ENCODE measurements around the gene PLA2G4E.

PLA2G4E gene

DNA sequence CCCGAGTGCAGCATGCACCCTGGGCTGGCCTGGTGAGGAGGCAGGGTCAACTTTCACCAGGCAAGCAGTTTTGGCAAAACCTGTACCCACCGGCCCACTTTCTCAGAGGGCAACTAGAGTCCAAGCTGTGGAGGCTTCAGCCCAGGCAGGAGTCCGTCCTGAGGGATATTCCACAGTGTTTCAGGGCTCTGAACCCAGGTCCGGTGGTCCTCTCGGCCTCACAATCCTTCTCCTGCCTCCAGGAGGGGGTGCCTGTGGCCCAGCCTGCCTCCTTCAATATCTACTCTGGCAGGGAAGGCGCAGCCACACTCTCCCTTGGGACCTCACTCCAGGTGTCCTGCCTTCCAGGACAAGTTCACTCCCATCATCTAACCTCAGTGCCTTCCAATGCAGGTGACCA, 3.9 kb downstream of the PLA2G4E start:
- DNase-seq, result no peak

DNA sequence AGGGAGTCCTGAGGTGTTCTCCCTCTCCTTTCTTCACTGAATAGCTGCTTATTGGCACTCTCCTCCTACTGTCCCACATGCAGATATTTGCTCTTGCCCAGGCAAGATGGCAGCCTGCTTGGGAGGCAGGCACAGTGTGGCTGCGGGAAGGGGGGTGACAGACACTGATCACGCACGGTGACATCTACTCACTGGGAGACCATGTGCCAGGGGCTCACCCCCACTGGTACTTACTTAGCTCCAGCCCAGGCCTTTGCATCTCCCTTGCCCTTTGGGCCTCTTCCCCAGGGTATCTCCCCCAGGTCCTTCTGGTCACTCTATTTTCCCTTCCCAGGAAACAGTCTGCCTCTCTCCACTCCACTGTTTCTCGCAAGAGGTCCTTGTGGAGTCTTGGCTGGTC, 6.4 kb downstream of the PLA2G4E start:
- DNase-seq, result no peak

DNA sequence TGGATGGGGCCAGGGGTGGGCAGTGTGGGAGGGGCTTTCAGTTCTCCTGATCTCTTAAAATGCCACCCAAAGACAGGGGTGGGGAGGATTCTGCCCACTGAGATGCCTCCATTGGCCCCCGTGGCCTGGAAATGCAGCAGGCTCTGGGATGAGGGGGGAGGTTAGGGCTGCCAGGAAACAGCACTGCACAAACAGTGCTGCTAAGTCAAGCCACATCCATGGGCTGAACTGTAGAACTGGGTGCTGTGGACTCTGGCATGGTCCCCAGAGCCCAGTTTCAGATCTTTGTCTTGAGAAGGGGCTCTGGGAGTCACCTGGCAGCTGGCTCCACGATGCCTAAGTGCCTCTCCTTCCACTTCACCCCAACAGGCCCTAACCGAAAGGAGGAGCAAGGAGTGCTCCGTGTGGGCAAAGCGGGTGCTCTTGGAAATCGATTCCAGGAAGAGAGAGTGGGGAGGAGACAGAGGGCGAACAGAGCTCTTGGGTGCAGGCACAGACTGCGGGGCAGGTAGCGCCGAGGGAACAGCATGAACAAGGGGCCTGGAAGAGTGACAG, 7.8 kb downstream of the PLA2G4E start:
- no peak for DNase-seq

DNA sequence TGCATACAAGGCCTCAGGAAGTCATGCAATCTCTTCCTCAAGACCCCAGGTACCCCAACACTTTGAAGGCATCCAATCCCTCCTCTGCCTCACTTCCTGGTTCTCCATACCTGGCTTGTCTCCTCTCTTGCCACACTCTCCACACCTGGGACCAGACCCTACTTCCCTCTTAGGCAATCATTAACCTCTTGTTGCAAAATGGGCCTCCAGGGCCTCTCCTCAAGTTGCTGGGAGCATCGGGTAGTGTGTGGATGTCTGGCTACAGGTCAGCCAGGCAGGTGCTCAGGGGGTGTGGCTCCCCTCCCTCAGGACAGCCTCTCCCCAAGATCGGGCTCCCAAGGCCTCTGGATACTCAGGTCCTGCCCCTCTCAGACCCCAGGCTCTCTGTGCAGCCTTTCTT, 8.6 kb downstream of the PLA2G4E start:
- DNase-seq, result no peak

DNA sequence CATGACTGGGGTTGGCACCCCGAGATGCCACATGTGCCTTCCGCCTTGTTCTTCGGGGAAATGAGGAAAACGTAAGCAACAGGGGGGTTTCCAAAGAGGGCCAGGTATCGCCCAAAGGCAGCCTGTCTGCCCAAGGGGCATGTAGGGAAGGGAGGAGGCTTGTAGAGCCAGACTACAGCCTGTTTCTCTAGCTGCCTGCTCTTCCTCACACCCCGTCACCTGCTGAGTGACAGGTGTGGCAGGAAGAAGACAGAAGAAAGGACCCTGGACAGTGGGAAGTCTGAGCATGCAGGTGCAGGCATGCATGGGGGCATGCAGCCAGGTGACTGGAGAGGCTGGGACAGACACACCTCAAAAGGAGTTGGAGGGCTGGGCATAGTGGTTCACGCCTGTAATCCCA, 9.8 kb downstream of the PLA2G4E start:
- DNase-seq, result no peak

DNA sequence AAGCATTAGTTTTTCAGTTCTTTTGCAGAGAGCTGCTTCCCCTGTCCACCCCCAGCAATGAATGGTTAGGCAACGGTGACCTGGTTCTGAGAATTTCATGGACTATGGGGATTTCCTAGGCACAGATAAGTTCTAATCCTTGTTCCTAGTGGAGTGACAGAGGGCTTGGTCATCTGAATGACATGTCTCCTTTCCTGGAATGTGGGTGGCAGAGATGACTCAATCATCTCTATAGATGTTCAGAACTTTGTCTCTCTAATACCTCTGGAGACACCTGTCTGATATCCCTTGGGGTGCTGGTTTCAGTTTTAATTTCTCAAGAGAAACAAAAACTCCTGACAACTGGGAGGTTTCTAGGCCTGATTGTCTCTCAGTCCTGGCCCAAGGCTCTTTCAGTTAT, 10.4 kb downstream of the PLA2G4E start:
- DNase-seq, result no peak

DNA sequence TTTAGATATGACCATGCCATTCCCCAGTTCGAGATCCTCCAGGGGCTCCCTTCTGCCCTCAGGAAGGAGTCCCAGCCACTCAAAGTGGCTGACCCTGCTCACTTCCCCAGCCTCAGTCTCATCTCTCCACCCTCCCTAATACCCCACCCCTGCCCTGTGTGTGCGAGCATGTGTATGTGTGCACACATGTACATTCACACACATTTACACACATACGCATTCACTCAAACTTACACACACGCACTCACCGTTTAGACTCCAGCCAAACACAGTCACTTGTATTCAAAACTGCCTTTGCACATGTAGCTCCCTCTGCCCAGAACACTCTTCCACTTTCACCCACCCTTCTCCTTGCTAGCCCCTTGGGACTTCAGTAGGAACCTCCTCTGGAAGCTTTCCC, 11.4 kb downstream of the PLA2G4E start:
- DNase-seq, result no peak

DNA sequence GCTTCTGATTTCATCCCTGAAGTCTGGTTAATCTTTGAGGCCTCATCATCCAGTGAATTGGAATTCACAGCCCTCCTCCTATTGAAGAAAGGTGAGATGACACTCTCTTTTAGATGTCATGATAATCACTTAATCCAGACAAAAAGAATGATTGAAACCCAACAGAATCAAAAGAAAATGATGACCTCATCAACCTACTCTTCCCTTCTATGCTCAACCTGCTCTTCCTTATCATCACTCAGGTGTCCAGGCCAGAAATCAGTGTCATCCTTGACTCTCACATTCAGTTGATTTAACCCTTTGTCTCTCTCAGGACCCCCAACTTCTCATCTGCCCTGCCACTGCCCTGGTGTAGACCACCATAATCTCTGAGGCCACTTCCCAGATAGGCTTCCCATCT, 11.8 kb downstream of the PLA2G4E start:
- DNase-seq, result no peak

DNA sequence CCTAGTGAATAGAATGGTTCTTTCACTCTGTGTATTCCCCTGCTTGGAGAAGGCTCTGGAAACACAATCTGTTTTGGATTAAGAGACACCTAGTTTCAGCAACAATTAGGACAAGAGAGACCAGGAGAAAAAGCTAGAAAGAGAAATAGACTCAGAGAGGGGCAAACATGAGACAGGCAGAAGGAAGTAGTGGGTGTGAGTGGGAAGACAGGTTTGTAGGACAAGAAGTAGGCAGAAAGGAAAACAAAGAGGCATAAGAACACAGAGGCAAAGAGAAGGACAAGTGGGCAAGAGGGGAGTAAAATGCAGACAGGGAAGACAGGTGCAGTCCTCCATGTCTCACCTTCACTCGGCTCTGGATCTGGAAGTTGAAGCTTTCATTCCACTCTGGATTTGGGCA, 13.5 kb downstream of the PLA2G4E start:
- DNase-seq, result no peak

DNA sequence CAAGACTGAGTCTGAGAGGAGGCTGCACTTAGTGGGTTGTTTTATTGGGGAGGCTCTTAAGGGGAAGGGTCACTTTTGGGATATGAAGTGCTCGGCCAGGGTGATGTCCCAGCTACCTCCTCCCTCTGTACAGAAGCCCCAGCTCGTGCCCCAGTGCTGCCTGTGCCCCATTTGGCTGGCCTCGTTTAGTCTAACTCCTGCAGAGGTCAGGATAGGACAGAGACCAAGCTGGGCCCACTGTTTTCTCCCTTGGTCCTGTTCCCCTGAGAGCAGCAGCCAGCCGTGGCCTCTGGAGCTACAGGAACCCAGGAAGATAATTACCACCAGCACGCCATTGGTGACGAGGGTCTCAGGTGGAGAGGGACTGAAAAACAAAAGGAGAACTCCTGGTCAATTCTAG, 18.5 kb downstream of the PLA2G4E start:
- no peak for DNase-seq

DNA sequence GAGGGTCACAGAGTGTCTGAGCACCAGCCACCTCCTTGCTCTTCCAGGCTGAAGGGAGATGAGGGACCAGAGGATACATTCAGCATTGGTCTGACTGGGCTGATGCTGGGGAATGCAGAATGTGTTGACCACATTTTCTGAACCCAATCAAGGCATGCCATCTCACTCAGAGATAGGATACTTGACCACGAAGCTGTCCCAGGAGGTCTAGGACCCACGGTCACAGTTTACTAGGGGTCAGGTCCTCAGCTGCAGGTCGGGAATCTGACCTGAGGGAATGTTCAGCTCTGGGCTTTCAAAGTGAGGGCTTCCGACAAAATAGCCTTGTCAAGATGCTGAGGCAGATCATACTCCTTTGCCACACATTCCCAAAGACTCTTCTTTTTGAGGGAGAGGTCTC, 19.6 kb downstream of the PLA2G4E start:
- no peak for DNase-seq

DNA sequence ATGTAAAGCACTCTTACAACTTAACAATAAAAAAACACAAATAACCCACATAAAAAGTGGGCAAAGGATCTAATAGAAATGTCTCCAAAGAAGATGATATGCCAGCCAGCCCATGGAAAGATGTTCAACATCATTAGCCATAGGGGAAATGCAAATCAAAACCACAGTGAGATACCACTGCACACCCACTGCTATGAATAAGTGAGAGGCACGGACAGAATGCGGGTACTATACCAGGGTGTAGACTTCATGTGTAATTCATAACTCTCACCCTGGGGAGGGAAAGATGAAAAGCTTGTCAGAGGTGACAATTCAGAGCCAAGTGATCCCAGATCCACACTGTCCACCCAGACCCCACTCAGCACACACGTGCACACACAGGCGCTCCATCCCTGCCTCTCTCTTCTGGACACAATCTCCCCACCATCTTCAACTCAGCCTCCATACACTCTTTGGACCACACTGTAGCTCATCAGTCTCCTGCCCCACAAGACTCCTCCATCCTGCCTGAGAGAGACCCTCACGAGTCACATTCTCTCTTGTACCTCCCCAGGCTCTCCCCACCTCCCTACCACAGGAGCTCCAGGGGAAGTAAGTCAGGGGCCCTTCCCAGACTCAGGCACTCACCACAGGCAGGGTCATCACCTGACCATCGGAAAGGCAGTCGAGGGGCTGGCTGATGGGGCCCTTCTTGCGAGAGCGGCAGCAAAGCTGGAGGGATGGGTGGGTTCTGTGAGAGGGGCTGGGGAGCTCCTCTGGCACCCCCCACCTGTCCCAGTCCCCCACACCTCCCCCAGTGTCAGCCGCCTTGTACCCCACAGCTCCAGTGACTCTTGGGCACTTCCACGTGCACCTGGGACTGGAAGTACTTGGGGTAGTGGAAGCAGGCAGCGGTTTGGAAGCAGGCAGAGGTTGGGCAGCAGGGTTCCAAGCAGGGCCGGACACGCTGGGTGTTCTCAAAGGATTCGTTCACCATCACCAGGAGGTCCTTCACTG, 21.3 kb downstream of the PLA2G4E start:
- DNase-seq, result no peak

DNA sequence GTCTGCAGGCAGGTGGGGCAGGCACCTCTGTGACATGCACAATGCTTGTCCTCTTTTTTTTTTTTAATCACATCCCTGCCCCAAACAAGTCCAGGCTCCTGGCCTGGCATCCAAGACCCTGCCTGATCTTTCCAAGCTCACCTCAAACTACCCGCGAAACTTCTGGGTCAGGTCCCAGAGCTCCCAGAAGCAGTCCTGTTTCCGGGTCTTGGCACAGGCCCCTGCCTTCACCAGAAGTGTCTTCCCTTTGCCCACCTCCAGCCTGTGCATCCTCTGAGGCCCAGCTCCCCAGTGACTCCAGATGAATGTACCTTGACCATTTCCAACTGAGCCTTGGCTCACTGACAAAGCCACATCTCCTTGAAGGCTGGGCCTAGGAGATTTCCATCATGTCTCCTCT, 23.0 kb downstream of the PLA2G4E start:
- DNase-seq, result no peak

DNA sequence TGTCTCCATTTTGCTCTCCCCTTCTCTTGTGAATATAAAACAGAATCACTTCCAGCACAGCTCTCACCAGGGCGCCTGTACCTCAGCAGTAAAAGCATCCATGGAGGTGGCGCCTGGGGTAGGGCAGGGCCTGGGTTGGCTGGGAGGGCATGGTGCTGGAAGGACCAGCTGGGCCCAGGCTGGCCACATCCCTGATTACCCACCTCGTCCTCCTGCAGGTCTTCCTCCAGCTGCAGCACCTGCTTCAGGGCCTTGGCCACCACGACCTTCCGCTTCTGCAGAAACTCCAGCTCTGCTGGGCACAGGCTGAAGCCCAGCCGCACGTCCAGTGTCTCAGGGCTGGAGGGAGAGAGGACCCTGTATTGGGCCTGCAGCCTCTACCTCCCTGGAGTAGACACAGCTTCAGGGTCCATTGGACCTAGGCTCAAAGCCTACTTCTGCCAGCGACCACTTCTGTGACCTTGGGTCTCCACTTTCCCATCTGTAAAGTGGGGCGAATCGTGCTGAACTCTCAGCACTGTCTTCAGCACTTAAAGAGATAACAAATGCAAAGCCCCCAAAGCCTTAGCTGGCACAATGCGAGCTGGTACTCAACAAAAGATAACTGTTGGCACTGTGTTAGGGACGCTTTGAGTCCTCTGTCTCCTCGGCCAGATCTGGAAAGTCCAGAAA, 23.8 kb downstream of the PLA2G4E start:
- no peak for DNase-seq

DNA sequence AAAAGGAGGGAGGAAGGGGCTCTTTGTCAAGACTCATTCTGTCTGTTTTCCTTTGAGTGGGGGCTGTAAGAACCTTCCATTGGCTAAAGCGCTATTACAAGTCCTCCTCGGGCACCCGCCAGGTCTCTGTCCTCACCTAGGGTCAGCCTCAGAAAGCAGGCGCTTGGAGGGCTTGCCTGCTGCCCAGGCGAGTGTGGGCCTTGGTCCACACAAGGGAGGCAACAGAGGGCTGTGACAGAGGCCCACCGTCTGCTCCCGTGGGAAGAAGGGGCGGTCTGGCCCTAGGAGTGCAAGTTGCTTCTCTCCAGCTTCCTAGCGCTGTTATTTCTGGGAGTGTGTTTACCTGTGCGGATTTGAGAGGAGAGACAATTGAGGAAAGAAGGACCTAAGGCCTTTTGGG, 24.5 kb downstream of the PLA2G4E start:
- no peak for DNase-seq

DNA sequence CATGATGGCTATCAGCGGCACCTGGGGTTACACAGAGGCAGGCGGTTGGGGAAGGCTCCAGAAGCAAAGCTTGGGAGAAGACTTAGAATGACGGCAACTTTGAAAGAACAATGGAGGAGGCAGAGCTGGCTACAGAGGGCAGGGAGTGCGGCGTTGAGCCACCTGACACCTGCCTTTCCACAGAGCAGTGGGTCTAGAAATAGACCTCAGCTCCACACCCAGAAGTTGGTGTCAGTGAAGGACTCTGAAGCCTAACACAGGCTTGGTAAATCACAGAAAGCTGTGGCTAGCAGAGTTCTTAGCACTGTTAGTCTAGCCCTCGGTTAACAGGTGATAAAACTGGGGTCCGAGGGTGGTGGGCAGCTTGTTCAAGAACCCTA, 25.4 kb downstream of the PLA2G4E start:
- no peak for DNase-seq

DNA sequence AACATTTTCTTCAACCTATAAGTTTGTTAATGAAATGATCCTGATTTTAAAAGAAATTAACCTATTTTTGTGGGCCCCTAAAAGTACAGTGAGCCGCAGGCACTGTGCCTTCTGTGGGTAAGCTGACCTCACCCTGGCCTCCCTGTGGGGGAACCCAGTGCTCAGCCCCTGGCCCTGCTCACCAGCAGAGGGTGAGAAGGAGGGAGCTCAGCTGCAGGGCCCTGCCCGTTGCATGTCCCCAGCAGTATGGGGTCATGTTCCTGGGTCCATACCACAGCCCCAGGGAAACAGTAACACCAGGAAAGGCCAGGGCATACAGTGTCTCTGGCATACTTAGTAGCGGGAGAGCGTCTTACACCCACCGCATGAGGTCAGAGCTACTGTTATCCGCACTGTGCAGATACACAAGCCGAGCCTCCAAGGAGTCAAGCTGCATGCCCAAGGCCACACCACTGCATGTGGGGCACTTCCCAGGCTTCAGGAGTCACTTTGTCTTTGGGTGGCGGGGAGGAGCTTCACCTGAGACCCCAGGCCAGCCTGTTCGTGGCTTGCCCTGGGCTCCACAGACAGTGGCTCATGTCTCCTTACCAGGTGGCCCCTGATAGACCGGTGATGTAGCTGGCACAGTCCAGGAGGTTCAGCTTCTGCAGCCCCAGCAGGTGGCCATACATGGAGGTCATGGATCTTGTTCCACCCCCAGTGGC, 25.9 kb downstream of the PLA2G4E start:
- DNase-seq, result no peak

DNA sequence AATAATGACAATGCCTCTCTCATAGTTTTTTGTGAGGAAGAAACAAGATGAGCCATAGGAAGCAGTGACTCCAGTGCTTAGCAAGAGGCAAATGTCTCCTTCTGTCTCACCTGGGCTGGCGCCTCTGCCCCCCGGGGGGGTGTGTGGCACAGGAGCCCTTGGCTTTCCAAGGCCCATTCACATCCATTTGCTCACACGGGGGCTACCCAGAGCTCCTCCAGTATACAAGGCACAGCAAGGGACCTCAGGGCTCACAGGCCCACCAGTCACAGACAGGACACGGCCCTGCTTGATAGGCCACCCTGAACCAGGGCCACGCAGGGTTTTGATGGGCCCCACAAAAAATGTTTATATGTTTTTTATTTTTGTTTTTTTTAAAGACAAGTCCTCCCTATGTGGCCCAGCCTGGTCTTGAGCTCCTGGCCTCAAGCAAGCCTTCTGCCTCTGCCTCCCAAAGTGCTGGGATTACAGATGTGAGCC, 26.6 kb downstream of the PLA2G4E start:
- no peak for DNase-seq

DNA sequence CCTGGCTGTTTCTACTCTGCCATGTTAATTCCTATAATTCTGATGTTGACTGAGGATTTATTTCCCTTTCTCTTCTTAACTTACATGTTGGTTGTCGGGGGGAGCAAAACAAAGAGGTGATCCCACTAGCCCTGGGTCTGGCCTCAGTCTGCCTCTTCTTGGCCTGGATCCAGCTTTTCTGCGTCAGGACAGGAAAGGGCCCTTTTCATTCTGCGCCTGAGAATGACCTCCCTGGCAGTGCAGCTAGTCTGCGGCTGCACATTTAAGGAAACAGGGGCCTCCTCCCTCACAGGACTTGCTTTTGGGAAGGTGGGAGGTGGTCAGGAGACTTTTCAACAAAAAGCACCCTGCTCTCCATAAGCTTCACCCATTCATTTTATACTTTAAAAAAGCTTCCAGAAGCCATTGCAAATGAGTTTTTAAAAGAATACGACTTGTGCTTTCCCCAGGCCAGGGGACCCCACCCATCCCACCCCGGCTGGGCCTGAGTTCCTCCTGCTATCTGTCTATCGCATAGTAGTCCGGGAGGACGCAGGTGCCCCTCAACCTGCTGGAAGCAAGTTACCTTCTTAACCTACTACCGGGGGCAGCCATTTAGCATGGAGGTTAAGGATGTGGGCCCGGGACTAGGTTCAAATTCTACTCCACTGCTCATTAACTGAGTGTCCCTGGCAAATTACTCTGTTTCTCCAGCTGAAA, 27.2 kb downstream of the PLA2G4E start:
- DNase-seq, result no peak

DNA sequence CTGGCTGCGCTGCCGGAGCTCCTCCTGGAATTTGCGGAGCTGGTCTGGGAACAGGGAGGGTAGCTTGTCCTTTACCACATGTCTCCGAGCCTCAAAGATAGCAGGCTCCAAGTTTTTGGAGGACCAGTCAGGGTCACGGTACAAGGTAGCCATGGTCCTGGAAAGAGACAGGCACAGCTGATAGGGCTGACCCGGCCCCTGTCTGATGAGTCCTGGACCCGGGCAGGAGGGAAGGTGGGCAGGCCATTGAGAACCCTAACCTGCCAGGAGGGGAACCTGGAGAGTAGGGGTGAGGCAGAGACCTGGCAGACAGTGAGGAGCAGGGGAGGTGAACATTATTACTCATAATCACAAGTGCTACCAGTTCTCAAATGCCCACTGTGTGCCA, 28.0 kb downstream of the PLA2G4E start:
- no peak for DNase-seq

DNA sequence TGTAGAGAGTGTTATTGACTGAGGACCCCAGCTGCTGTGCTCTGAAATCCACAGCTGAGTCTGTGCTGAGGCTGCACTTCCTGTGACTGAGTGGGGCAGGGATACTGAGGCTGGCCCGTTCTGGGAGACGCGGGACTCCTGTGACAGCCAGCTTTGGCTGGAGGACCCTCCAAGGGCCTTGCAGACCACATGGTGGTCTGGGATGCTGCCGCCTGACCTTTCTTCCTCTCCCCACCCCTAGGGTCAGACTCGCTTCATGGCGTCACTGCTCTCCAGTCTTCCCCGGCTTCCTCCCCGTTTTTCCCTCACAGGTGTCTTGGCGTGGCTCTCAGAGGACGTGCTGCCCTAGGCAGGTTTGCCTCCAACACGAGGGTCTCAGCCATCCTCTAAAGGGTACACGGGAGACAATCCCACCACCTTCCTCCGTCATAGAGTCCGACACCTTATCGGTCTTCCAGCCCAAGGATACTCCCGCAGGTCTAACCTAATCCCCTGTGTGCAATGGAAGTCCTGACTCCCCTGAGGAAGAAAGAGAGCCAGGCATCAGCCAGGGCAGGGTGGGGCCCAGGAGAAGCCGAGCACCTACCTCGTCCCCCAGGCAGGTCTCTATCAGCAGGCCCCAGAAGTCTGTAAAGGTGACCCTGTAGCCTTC, 28.6 kb downstream of the PLA2G4E start:
- DNase-seq, result no peak

DNA sequence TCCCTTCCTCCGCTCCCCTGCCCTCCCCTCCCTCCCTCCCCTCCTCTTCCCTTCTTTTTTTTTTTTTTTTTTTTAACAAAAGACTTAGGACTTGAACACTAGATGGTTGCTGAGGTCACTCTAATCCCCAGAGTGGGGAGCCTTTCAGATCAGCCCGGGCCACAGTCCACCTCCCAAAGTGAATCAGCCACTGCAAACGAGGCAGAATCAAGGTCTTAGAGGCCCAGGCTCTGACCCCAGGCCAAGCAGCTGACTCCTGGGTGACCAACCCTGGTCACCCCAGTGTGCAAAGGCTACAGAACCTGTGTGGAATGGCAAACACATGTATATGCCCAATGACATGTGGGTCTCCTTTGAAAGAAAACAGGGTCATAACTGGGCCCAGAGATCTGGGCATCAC, 30.2 kb downstream of the PLA2G4E start:
- no peak for DNase-seq
